HG03025 (cell line): ENCODE measurements around the gene KIF14.
"Not testable (repeated sequence)": the region's sequence is repeated elsewhere in the genome, so short reads cannot be mapped to it uniquely, and the experiment has no call there.

Experiments
- ATAC-seq: cut with Tn5 transposase; IDR thresholded peaks from one replicate; pipeline ENCODE4 v1.9.1; 2021; ENCODE audit warnings: mild to moderate bottlenecking, moderate library complexity; ENCODE audit not compliant: unreplicated experiment, low FRiP score

Gene KIF14

GRCh38 chr1:200634261-200635122, 13.9 kb upstream of the KIF14 start:
- no peak for ATAC-seq

GRCh38 chr1:200631375-200631774, 10.8 kb upstream of the KIF14 start:
- no peak for ATAC-seq

- not testable (repeated sequence) for ATAC-seq
These were observed 10.0 kb upstream of the KIF14 start for GRCh38 chr1:200630515-200630899.

GRCh38 chr1:200629876-200630514, 9.4 kb upstream of the KIF14 start:
- no peak for ATAC-seq

- ATAC-seq = peak; percentile 88
These were observed 7.8 kb upstream of the KIF14 start for GRCh38 chr1:200628223-200628881.

- ATAC-seq = no peak
These were observed 7.1 kb upstream of the KIF14 start for GRCh38 chr1:200627575-200628222.

- no peak for ATAC-seq
These were observed 6.4 kb upstream of the KIF14 start for GRCh38 chr1:200626853-200627534.

GRCh38 chr1:200625381-200625824, 4.9 kb upstream of the KIF14 start:
- no peak for ATAC-seq

- ATAC-seq = no peak
These were observed 4.3 kb upstream of the KIF14 start for GRCh38 chr1:200624679-200625335.

- ATAC-seq = no peak
These were observed 668 bp downstream of the KIF14 start for GRCh38 chr1:200619894-200620272.

GRCh38 chr1:200610846-200611245, 9.7 kb downstream of the KIF14 start:
- no peak for ATAC-seq

- ATAC-seq = no peak
These were observed 17.9 kb downstream of the KIF14 start for GRCh38 chr1:200602632-200603031.

- ATAC-seq = no peak
These were observed 30.6 kb downstream of the KIF14 start for GRCh38 chr1:200590001-200590400.

- ATAC-seq = no peak
These were observed 31.9 kb downstream of the KIF14 start for GRCh38 chr1:200588698-200589097.

- ATAC-seq = no peak
These were observed 56.2 kb downstream of the KIF14 start for GRCh38 chr1:200564319-200564718.

GRCh38 chr1:200561856-200562214, 58.7 kb downstream of the KIF14 start:
- no peak for ATAC-seq

- no peak for ATAC-seq
These were observed 61.6 kb downstream of the KIF14 start for GRCh38 chr1:200558866-200559459.

- no peak for ATAC-seq
These were observed 64.5 kb downstream of the KIF14 start for GRCh38 chr1:200556002-200556401.

- ATAC-seq = not testable (repeated sequence)
These were observed 67.8 kb downstream of the KIF14 start for GRCh38 chr1:200552737-200553136.
